HTR-8/SVneo (cell line): ENCODE measurements around the gene VAC14.

Experiments used
- DNase-seq: peaks from one replicate; pipeline ENCODE4 v3.0.0; 2011; ENCODE audit warnings: low spot score, mixed read lengths; ENCODE audit not compliant: insufficient read length
- FAIRE-seq: peaks from 2 replicates; lab custom pipeline; 2011; peaks lifted over from hg19 to GRCh38; lab: Jason Lieb, UNC

The VAC14 gene

GRCh38 chr16:70788668-70789594 lies 12.0 kb downstream of the VAC14 start:
- FAIRE-seq (no peak), DNase-seq (no peak)

GRCh38 chr16:70786020-70786755 lies 14.8 kb downstream of the VAC14 start:
- FAIRE-seq = no peak

GRCh38 chr16:70784692-70785555 lies 16.0 kb downstream of the VAC14 start:
- FAIRE-seq (no peak), DNase-seq (no peak)

More at GRCh38 chr16:70786020-70786755, 14.8 kb downstream of the VAC14 start:
- DNase-seq = no peak

GRCh38 chr16:70782237-70782636 lies 18.7 kb downstream of the VAC14 start:
- no peak for DNase-seq
- FAIRE-seq = no peak

GRCh38 chr16:70781800-70782199 lies 19.2 kb downstream of the VAC14 start:
- DNase-seq (no peak), FAIRE-seq (no peak)

GRCh38 chr16:70780546-70780945 lies 20.4 kb downstream of the VAC14 start:
- DNase-seq (no peak), FAIRE-seq (no peak)

- no peak for DNase-seq
- no peak for FAIRE-seq
Measured at GRCh38 chr16:70779361-70779760, 21.6 kb downstream of the VAC14 start.

- FAIRE-seq (peak; percentile 76), DNase-seq (peak; percentile 52)
Measured at GRCh38 chr16:70778901-70779309, 22.1 kb downstream of the VAC14 start.

GRCh38 chr16:70777973-70778406 lies 23.0 kb downstream of the VAC14 start:
- FAIRE-seq (no peak), DNase-seq (no peak)

- no peak for FAIRE-seq
Measured at GRCh38 chr16:70777496-70777895, 23.5 kb downstream of the VAC14 start.

GRCh38 chr16:70775399-70775798 lies 25.6 kb downstream of the VAC14 start:
- DNase-seq = no peak
- FAIRE-seq = no peak

More at GRCh38 chr16:70777496-70777895, 23.5 kb downstream of the VAC14 start:
- DNase-seq = no peak

- no peak for FAIRE-seq
- DNase-seq = no peak
Measured at GRCh38 chr16:70774261-70774660, 26.7 kb downstream of the VAC14 start.

- DNase-seq (no peak), FAIRE-seq (no peak)
Measured at GRCh38 chr16:70772493-70772892, 28.5 kb downstream of the VAC14 start.

GRCh38 chr16:70770626-70771552 lies 30.1 kb downstream of the VAC14 start:
- DNase-seq = peak; percentile 76

GRCh38 chr16:70770291-70770625 lies 30.7 kb downstream of the VAC14 start:
- DNase-seq = no peak
- no peak for FAIRE-seq

More at GRCh38 chr16:70770626-70771552, 30.1 kb downstream of the VAC14 start:
- FAIRE-seq = peak; percentile 82

GRCh38 chr16:70769761-70770160 lies 31.2 kb downstream of the VAC14 start:
- no peak for DNase-seq
- FAIRE-seq = no peak

- DNase-seq (no peak), FAIRE-seq (no peak)
Measured at GRCh38 chr16:70769131-70769530, 31.8 kb downstream of the VAC14 start.

GRCh38 chr16:70768203-70768580 lies 32.8 kb downstream of the VAC14 start:
- FAIRE-seq (no peak), DNase-seq (no peak)
